GM18907 (cell line): ENCODE data around the gene TTC7B.

ENCODE experiments used
- ATAC-seq: cut with Tn5 transposase; IDR thresholded peaks from one replicate; pipeline ENCODE4 v1.9.1; 2021; ENCODE audit warnings: mild to moderate bottlenecking, moderate library complexity; ENCODE audit not compliant: unreplicated experiment

Gene TTC7B

DNA sequence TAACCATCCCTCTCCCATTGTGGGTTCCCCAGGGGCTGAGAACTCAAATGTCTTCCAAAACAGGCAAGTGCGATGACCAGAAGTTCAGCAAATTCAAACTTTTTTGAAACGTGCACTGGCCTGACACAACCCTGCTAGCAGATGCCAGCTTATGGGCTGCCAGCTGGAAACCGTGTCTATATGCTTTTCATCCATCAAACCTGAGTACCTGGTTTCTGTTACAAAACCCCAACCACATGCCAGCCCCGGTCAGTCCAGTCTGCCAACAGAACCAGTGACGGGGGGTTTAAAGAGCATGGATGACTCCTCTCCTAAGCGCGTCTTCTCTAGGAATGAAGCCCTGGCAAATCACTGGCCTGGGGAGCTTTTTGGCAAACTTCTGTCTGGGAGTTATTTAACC is 189.7 kb downstream of the TTC7B start:
- ATAC-seq: no peak

DNA sequence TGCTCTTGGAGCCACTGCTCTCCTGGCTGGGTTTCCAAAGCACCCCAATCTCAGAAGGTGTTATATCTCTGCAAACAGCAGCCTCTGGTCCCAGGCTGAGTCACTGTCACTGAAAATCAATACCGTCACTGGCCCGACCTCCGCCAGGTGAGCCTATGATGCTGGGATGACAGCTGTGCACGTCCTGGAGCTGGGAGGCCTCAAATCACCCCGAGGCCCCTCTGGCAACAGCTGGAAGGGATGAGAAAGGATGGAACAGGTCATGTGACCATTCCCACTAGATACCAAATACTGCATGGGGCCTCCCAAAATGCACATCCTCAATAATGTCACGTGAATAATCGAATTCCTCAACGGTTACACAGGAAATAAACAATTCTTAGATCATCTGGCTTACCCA is 190.8 kb downstream of the TTC7B start:
- no peak for ATAC-seq

DNA sequence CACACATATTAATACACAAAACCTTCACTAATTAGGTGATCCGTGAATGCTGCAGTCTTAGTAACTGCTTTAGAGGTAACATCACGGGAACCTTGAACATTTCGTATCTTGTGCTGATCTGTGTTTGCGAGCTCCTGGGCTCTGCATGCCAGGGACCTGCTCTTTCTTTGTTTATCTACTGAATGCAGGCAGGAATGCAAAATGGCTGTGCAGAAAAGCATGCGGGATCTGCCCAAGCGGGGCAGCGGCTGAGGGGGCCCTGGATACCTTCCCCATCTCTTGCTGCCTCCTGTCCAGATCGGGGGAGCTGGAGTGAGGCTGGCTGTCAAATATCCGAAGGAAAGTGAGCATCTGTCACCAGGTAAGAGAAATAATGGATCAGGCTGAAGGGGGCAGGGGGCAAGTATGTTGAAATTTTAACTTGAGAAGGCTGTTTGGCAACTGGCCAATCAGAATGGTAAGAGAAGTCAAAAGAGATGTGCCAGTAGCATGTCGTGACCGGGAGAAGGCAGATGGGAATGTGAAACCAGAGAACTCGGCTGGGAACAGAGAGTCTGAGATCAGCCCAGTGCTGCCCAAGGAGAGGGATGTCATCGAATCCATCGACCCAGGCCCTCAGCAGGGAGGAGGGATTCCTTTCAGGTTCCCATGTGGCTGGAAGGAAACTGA is 191.4 kb downstream of the TTC7B start:
- no peak for ATAC-seq

DNA sequence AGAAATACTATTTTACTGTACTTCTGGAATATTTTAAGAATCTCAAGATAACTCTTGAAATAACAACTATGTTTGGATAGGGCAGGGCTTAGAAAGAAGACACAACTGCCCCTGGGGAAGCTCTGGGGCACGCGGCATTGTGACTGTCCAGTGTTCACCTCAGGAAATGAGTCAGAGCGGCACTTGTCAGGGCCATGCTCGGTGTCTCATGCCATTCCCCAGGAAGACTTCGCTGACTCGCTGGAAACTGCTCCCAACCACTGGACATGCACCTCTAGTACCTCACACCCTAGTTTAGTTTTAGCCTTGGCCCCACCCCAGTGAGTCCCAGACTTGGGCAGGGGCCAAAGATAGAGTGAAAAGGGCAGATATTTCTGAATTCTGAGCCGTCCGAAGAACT is 192.0 kb downstream of the TTC7B start:
- no peak for ATAC-seq

- ATAC-seq: no peak
Measured at GRCh38 chr14:90621201-90621600, 195.0 kb downstream of the TTC7B start.

GRCh38 chr14:90620568-90621077 is 195.6 kb downstream of the TTC7B start:
- no peak for ATAC-seq

DNA sequence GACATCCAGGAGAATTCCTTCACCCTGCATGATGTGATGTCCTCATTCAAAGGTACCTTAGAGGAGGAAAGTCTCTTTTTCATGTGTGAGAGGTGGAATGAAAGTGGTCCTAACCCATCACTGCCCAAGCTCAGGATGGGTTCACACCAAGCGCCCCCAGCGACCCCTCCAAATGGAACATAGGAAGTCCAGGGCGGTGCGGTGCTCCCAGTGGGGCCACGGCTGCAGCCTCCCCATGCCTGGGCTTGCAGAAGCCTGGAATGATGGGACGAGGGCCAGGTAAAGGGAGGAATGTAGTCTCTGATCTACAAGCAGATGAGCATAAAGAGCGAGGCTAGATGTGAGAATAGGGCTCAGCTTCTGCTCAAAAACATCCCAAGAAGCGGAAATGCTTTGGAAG is 196.3 kb downstream of the TTC7B start:
- no peak for ATAC-seq

DNA sequence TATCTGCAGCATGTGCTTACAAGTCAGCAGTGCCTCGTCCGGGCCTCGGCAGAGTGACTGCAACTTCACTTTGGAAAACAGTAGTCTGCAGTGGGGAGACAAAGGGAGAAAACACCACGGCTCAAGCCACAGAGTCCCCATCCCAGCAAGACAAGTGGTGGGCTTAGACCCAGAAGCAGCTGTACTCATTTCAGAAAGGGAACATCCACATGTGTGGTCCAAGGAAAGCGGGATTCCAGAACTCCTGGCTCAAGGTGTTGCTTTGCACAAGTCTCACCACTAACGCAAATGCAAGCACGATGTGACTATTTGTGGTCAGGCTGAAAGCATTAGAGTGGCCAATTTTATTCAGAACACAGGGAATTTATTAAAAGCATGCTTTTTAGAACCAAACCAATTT is 198.3 kb downstream of the TTC7B start:
- ATAC-seq: no peak

DNA sequence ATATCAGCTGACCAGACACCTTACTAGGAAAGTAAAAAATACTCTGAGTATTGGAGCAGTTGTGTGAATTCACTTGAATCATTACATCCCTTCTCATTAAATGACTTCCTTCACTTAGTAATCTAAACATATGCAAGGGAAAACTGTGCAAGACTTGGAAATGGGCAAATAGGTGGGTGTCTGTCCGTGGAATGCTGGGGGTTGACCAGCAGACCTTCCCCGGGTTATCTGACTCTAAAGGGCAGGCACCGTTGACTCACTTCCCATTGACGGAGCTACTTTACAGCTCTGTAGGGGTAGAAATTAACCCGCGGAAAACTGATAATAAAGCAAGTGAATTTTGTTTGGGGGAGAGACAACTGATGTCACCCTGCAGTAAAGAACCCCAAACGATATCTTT is 199.3 kb downstream of the TTC7B start:
- ATAC-seq: no peak

DNA sequence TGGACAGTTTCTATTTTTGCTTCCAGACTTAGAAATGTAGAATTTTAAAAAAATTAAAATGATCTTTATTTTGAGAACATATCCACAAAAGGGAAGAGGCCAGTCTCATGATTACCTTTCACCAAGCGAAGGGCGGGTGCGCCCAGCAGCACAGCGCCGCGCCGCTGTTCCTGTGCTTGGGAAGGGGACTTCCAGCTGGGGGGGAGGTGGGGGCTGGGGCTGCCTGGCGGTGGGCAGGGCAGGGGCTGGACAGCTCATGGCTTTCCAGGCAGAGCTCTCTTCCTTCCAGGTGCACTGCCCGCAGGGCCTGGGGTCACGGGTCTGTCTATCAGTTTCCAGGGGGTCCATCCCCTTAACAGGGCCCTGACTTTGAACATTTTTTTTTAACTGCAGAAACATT is 199.9 kb downstream of the TTC7B start:
- ATAC-seq: no peak

DNA sequence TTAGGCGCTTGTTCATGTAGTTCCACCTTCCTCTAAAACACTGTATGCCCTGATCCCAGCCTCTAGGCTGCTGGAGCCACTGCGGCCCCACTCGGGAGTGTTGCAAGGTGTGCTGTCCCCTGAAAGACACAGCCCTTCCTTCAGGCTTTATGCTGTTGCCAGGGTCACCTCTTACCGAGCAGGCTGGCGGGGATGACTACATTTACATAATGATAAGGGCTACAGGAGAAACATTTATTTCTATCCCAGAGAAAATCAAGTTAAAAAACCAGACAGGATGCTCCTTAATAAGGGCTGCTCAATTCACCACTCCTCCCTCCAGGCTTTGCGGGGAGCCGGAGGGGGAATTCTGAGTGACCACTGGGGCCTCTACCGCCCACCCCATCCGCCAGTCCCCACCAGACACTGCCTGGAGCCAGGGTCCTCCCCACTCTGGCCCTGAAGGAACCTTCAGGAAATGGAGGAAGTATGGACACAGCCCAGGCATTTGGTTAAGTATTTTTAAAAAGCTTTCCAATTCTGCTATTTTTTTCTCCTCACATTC is 200.6 kb downstream of the TTC7B start:
- ATAC-seq: no peak

- no peak for ATAC-seq
Measured at GRCh38 chr14:90614696-90615516, 201.3 kb downstream of the TTC7B start.

- no peak for ATAC-seq
Measured at GRCh38 chr14:90613997-90614396, 202.2 kb downstream of the TTC7B start.

DNA sequence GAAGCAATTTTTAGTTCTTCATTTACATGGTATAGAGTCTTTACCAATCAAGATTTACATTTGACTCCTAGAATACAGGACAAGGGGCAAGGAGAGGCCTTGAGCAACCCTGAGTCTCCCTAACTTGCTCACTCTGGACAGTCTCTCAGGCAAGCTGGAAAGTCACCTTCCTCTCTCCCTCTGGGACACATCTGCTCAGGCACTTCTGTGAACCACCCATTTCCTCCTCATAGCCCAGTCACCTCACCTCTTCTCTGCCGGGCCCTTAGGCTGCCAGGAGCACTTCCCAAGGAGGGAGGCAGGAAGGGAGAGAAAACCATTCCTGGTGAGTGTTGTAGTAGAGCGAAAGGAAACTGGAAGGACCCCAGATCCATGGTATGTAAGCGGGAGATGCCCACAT is 202.8 kb downstream of the TTC7B start:
- no peak for ATAC-seq

- ATAC-seq: no peak
Measured at GRCh38 chr14:90612801-90613200, 203.4 kb downstream of the TTC7B start.

DNA sequence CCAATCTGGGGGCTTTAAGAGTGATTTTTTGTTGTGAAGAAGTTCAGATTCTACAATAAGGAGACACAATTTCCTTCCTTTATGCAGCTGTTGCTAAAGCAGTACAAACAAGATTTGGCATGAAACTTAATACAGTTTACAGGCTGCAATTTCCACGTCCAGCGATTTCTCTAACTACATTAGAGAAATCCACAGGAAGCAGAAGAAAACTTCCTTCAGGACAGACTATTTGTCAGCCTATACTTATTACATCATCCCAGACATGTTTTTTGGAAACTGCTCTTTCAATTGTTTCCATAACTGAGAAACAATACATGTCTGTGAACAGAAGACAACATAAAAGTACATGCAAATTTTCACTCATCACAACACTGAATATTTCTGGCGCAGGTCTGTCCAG is 204.3 kb downstream of the TTC7B start:
- no peak for ATAC-seq

DNA sequence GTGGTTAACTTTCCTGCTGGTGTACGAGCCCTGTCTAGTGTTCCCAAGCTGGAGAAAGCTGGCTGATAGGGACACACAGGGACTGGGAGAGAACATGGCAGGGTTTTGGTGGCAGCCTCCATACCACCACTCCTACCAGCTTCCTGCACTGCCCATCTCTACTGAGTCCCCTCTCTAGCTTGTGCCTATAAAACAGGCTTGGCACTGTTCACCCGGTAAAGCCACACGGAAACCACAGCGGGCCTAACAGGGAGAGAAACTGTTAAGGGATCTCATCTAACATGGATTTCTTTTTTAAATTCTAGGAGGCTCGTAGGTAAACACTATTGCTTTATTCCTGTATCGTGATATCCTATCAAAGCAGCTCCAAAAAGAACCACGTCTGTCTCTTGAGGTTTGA is 204.7 kb downstream of the TTC7B start:
- no peak for ATAC-seq

- no peak for ATAC-seq
Measured at GRCh38 chr14:90610346-90611040, 205.7 kb downstream of the TTC7B start.

GRCh38 chr14:90609376-90609775 is 206.9 kb downstream of the TTC7B start:
- no peak for ATAC-seq

DNA sequence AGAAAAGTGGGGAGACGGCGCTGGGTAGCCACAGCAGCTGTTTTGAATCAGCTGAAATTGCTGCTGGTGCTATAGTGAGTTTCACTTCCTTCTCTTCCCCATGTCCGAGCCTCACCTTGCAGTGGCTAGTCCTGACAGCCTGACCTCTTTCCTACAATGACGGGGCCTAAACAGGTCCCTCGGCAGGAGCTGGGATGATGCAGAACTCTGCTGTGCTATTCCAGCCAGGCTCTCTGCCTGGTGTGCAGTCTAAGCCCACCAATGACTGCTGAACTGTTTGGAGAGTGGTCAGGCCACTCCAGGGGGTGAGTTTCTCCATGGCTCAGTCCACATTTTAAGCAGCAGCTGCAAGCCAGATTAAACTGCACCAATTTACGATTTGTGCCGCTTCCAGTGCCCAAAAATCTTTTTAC is 207.3 kb downstream of the TTC7B start:
- peak; percentile 77 for ATAC-seq

GRCh38 chr14:90608281-90608680 is 207.9 kb downstream of the TTC7B start:
- ATAC-seq: no peak
